GM21367 (cell line): ENCODE results near the gene UTS2R.
"Not testable (repeated sequence)": the region's sequence is repeated elsewhere in the genome, so short reads cannot be mapped to it uniquely, and the experiment has no call there.

Experiments
- ATAC-seq: cut with Tn5 transposase; IDR thresholded peaks from one replicate; pipeline ENCODE4 v1.9.1; 2021; ENCODE audit not compliant: unreplicated experiment

Gene UTS2R

DNA sequence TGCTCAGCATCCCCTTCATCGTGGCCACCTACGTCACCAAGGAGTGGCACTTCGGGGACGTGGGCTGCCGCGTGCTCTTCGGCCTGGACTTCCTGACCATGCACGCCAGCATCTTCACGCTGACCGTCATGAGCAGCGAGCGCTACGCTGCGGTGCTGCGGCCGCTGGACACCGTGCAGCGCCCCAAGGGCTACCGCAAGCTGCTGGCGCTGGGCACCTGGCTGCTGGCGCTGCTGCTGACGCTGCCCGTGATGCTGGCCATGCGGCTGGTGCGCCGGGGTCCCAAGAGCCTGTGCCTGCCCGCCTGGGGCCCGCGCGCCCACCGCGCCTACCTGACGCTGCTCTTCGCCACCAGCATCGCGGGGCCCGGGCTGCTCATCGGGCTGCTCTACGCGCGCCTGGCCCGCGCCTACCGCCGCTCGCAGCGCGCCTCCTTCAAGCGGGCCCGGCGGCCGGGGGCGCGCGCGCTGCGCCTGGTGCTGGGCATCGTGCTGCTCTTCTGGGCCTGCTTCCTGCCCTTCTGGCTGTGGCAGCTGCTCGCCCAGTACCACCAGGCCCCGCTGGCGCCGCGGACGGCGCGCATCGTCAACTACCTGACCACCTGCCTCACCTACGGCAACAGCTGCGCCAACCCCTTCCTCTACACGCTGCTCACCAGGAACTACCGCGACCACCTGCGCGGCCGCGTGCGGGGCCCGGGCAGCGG lies 3.2 kb downstream of the UTS2R start:
- ATAC-seq, result no peak

DNA sequence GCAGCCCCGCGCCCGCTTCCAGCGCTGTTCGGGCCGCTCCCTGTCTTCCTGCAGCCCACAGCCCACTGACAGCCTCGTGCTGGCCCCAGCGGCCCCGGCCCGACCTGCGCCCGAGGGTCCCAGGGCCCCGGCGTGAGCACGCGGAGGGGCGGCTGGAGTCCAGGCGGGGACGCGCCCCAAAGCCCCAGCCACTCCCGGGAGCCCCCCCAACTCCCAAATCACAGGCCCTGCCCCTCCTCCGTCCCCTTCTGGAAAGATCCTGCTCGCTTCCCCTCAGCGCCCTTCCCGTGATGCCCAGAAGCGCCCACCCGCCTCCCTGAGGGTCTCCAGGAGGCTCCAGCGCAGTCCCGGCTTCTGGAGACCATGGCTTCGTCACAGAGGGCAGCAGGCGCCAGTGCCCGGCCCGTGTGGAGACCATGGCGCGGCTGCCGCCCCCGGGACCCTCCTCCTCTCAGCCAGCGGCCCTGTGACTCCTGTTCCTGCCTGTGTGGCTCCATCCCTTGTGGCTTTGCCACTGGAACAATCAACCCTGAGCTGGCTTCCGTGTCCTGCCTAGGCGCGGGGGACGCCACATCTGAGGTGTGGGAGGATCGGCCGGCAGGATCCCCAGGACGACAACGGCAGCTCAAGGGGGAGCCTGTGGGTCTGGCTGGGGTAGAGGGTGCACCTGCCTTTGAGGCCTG lies 3.9 kb downstream of the UTS2R start:
- ATAC-seq, result no peak

DNA sequence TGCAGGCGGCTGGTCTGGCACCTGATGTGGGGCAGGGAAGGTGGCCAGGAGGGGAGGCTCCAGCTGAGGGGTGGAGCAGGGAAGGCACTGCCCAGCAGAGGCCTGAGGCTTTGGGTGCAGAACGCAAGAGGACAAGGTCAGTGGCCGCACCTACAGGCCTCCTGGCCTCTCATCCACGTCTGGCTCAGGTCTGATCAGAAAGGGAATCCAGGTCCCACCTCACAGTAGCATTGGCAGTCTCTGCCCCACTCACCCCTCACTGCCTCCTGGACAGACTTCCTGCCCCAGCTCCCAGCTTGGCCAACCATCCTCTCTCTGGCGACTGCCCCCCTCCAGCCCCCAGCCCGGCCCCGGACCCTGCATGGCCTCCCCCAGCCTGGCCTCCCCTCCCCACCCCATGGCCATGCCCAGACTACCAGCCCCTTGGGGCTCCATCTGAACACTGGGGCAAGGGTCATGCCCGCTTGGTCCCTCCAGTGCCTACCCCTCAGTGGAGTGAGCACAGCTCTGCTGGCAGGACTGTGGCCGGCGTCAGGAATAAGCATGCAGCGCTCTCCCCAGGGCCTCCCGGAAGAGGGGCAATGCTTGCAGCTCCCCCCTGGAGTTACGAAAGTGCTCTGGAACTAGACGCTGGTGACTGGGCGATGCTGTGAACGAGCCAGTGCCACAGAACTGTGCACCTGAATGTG lies 4.6 kb downstream of the UTS2R start:
- ATAC-seq, result no peak

DNA sequence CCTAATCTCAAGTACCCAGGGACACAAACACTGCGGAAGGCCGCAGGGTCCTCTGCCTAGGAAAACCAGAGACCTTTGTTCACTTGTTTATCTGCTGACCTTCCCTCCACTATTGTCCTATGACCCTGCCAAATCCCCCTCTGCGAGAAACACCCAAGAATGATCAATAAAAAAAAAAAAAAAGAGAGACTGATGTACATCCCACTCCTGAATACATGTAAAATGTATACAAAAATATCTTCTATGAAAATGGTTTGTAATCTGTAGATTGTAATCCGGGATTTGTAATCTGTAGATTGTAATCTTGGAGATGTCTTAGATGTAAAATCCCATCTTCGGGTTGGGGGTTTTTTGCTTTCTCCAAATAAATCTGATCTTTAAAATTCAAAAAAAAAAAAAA lies 5.7 kb downstream of the UTS2R start:
- ATAC-seq, result not testable (repeated sequence)

DNA sequence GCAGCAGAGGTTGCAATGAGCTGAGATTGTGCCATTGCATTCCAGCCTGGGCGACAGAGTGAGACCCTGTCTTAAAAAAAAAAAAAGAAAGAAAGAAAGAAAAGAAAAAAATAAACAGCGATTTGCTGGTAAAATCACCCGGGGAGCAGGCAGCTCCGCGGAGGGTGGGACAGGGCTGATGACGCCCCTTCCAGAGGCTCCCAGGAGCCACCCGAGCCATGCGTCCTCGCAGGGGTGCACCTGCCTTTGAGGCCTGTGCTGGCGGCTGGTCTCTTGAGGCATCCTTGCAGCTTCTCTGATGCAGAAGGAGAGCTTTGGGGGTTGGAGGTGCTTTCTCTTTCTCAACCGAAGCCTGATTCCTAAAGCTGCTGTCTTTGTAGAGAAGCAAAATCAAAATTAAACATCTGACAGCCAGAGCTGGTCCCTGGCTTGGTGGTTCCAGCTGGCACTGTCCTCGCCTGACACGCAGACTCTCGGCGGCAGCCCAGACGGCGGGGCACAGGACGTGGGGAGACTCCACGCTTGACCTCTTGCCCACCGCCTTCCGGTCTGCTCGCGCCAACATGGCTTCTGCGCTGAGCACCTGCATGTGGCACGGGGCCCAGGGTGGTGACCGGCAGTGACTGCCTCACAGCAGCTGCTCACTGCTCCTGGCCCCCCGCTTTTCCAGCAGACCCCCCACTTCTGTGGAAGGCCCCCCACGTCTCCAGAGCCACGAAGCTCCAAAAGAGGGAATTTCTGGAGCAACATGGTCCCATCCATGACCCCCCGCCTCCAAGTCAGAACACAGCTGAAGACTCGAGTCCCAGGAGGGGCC lies 6.6 kb downstream of the UTS2R start:
- no peak for ATAC-seq

DNA sequence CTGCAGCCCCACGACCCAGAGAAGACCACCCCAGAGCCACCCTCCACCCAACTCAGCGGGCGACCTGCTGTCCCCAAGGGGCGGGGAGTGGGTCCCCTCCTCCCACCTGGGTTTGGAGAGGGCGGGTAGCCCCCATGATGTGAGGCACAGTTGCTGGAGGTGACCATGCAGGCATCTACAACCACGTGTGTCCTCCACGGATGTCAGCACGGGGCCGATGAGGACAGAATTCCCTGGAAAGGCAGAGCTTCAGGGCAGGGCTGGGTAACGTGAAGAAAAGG lies 7.1 kb downstream of the UTS2R start:
- ATAC-seq, result no peak

DNA sequence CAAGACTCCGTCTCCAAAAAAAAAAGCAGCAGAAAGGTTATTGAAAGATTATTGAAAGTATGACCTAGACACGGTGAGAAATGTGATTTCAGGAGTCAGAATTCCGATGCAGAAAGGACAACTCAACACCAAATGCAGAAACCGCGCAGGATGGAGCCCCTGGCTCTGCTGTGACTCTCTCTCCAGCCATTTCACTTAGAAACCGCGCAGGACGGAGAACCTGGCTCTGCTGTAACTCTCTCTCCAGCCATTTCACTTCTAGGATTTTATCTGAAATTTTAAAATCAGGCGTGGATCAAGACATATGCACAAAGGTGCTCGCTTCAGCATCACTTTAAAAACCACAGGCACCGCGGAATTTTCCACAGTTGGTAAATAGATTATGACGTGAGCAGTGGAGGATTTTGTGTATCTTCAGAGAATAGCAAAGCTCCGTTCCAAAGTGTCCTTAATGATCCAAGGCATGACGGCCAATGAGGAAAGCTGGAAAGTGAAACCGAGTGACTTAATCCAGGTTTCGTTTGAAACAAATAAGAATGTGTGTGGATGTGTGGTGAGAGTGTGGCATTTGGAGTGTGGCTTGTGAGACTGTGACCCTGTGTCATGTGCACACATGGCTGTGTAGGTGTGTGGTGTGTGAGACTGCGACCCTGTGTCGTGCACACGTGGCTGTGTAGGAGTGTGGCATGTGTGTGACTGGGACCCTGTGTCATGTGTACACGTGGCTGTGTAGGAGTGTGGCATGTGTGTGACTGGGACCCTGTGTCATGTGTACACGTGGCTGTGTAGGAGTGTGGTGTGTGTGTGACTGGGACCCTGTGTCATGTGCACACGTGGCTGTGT lies 9.5 kb downstream of the UTS2R start:
- no peak for ATAC-seq

DNA sequence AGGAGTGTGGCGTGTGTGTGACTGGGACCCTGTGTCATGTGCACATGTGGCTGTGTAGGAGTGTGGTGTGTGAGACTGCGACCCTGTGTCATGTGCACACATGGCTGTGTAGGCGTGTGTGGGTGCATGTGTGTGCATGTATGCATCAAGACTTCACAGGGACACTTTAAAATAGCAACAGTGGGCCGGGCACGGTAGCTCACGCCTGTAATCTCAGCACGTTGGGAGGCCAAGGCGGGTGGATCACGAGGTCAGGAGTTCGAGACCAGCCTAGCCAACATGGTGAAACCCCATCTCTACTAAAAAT lies 10.1 kb downstream of the UTS2R start:
- ATAC-seq, result not testable (repeated sequence)

DNA sequence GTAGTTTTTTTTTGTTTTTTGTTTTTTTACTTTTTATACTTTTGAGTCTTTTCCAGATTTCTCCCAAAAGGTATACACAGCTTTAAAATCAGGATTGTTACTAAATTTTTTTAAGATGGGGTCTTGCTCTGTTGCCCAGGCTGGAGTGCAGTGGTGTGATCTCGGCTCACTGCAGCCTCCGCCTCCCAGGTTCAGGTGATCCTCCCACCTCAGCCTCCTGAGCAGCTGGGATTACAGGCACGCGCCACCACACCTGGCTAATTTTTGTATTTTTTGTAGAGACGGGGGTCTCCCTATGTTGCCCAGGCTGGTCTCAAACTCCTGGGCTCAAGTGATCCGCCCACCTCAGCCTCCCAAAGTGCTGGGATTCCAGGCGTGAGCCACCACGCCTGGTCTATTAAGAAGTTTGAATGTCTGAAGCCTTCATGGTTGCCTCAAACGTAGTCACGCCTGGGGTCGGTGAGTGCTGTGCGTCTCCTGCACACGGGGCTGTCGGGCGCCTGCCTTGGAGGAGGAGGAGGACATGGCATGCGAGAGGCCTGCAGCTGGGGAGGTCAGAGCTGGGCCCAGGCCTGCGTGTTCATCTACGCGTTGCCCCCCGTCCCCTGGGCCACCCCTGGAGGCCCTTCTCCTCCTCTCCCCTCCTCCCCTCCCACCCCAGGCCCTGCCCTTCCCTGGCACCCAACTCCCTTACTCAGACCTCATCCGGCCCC lies 10.8 kb downstream of the UTS2R start:
- not testable (repeated sequence) for ATAC-seq

DNA sequence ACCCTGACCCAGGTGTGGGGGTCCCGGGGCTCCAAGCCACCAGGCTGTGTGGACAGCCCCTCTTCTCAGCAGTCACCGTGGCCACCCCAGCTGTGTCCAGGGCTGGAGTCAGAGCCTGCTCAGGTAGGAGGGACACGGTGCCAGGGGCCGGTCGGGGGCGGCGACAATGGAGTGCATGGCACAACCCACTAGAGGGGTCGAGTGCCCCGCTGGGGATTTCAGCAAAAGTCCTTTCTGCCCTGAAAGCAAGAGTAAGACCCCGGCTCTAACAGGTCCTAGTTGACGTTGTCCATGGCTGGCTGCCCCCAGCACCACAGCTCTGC lies 11.3 kb downstream of the UTS2R start:
- ATAC-seq, result no peak

DNA sequence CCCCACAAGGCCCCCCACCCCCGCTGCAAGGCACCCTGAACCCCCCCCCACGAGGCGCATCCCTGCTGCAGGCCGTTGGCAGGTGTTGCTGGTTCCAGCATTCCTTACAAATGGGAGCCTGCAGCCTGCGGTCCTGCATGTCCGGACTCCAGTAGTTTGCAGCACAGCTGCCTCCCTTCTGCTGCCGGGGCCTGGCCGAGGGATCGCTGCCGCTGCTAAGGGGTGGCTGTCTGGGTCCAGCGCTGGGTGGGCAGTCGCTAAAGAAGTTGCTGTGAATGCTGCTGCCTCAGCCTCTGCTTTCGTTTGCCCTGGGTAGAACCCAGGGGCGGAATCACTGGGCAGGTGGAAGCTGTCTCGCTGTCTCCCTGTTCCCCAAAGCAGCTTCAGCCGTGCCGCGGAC lies 11.8 kb downstream of the UTS2R start:
- no peak for ATAC-seq

DNA sequence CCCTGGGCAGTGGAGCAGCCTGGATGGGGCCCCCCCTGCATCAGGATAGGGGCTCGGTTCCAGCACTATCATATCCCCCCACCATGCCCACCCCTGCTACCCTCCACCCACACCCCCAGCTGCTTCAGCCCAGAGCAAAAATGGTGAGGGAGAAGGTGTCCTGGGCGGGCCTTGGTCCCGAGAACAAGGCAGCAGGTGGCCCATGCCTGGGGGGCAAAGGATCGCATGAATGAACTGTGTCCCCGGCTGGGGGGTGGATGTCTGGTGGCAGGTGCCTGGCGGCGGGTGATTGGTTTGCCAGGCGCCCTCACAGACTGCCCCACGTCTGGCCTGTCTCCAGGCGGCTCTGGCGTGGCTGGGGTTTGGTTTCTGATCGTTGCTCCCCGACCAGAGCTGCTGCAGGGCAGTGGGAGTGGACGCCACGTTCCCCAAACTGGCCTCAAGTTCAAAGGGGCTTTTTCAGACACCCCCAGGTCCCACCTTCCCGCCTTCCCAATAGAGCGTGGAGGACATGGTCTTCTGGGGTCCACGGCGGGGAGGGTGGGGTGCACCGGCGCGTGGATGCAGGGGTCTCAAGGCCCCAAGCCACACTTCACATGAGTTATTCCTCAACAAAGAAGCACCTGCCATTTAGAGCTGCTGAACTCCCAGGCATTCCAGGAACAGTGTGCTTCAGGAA lies 12.6 kb downstream of the UTS2R start:
- no peak for ATAC-seq

DNA sequence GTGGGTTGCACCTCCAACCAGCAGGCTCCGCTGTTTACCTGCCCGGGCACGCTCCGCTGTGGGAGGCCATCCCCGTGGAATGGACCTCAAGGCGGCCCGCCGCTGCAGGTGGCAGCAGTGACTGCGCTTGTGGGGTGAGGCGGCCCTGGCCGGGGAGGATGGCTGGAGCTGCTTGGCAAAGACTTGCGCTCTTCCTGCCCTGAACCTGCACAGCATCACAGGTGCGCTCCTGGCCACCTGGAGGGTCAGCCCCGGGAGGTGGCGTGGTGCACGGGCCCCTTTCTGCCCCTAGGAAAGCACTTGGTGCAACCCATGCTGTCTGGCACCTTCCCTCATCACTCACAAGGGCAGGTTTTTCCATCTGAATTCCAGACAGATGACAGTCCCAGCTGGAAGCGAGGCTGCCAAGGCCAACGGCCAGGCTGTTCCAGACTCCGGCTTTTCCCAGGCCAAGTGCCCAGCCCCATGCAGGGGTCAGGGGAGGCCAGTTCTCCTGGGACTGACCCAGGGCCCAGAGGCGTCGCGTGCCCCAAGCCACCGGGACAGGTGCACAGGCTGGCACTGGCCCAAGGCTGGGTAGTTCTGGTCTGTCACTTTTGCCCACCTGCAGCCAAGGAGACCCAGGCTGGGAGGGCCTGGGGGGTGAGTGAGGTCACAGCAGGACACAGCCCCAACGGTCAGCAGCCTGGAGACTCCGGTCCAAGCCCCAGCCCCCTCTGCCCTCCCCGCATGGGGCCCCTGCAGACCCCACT lies 13.3 kb downstream of the UTS2R start:
- no peak for ATAC-seq

DNA sequence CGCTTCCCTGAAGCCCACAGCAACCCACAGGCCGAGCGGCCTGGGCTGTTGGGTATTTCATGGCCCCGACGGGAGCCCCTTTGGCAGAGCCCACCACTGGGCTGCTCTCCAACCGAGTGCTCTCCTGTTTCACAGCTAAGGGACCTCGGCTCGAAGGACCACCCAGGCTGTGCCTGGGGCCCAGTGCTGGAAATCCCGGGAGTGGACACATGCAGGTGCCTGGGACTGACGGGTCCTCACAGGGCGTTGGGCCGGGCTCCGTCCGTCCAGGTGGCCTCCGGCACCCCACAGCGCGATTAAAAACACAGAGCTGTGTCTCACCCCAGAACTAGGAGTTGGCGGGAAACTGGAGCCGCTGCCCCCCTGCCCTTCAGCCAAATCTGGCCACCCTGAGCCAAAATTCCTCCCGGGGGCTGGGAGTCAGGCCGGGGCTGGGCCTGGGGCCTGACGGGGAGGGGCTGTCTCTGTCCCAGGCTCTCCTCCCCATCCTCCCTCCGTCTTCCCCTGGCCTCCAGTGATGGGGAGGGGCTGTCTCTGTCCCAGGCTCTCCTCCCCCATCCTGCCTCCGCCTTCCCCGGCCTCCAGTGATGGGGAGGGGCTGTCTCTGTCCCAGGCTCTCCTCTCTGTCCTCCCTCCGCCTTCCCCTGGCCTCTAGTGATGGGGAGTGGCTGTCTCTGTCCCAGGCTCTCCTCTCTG lies 14.1 kb downstream of the UTS2R start:
- no peak for ATAC-seq

DNA sequence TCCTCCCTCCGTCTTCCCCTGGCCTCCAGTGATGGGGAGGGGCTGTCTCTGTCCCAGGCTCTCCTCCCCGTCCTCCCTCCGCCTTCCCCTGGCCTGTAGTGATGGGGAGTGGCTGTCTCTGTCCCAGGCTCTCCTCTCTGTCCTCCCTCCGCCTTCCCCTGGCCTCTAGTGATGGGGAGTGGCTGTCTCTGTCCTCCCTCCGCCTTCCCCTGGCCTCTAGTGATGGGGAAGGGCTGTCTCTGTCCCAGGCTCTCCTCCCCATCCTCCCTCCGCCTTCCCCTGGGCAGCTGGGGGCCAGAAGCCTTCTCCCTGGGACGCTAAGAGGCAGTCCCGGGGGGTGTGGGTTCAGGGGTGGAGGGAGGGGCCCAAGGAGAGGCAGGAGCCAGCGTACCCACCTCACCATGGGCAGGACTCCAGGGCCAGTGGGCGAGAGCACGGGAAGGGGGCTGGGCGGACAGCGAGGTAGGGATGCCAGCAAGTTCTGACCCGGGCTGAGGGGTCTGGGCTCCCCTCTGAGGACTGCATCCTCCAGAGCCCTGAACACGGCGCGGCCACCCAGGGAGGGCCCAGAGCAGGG lies 14.8 kb downstream of the UTS2R start:
- no peak for ATAC-seq

DNA sequence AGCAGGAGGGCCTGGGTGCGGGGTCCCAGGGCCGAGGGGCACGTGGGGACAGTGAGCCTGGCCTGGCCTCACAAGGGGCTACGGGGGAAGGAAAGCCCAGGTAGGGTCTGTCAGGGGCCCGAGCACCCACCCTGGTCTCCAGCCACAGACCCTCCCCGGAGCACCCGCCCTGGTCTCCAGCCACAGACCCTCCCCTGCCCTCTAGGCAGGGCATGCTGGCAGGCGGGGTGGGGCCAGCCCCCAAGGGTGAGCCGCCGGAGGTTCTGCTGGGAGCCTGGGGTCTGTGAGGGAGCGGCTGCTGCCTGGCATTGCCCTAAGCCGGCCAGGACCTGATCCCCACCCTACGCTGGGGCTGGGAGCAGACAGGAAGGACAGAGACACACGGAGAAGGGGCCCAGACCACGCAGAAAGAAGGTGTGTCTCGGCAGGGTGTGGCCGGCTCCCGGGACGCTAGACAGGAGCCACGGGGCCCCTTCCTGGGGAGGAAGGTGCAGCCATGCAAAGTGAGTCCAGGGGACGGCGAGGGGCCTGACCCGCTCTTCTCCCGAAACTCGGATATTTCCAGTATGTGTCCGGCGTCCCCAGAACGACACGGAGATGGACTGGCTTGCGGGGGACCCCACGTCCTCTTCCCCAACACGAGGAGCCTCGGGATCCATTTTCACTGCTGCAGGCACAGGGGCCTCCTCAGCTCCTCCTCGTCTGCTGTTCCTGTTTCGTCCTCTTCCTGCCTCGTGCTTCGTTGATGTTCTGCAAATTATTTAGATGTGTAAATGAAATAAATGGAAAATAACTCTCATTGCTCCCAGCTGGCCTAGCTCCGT lies 15.5 kb downstream of the UTS2R start:
- ATAC-seq, result no peak

DNA sequence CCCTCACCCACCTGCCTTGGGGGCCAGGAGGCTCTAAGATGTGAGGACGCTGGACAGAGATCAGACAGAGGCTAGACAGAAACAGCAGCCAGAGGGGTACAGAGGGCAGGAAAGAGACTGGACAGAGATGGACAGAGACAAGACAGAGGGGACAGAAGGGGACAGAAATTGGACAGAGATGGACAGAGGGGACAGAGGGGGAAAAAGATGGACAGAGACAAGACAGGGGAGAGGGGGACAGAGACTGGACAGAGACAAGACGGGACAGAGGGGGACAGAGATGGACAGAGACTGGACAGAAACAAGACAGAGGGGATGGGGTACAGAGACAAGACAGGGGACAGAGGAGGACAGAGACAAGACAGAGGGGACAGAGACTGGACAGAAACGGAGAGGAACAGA lies 16.1 kb downstream of the UTS2R start:
- ATAC-seq, result no peak
